ENCODE results near the gene CAPN1. TPM values are rescaled to one million over a fixed set of nuclear protein-coding genes. Genes with fewer than 3 reads are reported as not detected.

The CAPN1 gene
- total RNA-seq, 1 experiment from 2014 or later: 238 TPM

GRCh38 chr11:65205602-65205967, 23.9 kb downstream of the CAPN1 start:
- Histone ChIP-seq H3K36me3 (ENCODE audit: control insufficient read depth, insufficient read depth, low read length) (peaks cover 19% of the 10 kb centered on the region), H3K27me3 (replicated peaks; ENCODE audit: control insufficient read depth, insufficient read depth, low read length) (no peaks in the 10 kb centered on the region), H3K4me1 (peaks cover under 1% of the 10 kb centered on the region; the same call in 1 of the 2 replicates), H3K4me3 (ENCODE audit: low read depth, low read length) (no peak overlapping the region), H3K9me3 (no peaks in the 10 kb centered on the region)
- intact Hi-C loops (cut with micrococcal nuclease; ENCODE audit: unreplicated experiment): no loop called here
- H3K27ac Mint-ChIP-seq (ENCODE audit: unreplicated experiment): no peak overlapping the region
- no peaks in the 10 kb centered on the region for H3K4me1 Mint-ChIP-seq (ENCODE audit: low read depth, unreplicated experiment)
- BruUV-seq (replicated peaks): no TSS peak
- no peak overlapping the region for H3K4me3 Mint-ChIP-seq (ENCODE audit: unreplicated experiment)
- ChIA-PET CTCF (interaction anchor here (0.6 to 2.0 kb wide), 6 partner anchors 10 to 70 kb away, joined by 3 to 7 read pairs (median 3); no protein-coding TSS in a partner anchor), POLR2A (no interaction called here)
- H3K27me3 Mint-ChIP-seq (ENCODE audit: insufficient read depth, unreplicated experiment): no peaks in the 10 kb centered on the region
- peaks cover 91% of the 10 kb centered on the region for H3K36me3 Mint-ChIP-seq (ENCODE audit: insufficient read depth, unreplicated experiment)
- no peak for DNase-seq
- no peaks in the 10 kb centered on the region for H3K9me3 Mint-ChIP-seq (ENCODE audit: unreplicated experiment)
- TF ChIP-seq, protein P1, sequence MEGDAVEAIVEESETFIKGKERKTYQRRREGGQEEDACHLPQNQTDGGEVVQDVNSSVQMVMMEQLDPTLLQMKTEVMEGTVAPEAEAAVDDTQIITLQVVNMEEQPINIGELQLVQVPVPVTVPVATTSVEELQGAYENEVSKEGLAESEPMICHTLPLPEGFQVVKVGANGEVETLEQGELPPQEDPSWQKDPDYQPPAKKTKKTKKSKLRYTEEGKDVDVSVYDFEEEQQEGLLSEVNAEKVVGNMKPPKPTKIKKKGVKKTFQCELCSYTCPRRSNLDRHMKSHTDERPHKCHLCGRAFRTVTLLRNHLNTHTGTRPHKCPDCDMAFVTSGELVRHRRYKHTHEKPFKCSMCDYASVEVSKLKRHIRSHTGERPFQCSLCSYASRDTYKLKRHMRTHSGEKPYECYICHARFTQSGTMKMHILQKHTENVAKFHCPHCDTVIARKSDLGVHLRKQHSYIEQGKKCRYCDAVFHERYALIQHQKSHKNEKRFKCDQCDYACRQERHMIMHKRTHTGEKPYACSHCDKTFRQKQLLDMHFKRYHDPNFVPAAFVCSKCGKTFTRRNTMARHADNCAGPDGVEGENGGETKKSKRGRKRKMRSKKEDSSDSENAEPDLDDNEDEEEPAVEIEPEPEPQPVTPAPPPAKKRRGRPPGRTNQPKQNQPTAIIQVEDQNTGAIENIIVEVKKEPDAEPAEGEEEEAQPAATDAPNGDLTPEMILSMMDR (IDR thresholded peaks at IDR 0.05; ENCODE audit: insufficient read depth in 1 of 2, low read depth in 1 of 2, low read length in 1 of 2, severe bottlenecking in 1 of 2, unreplicated experiment in 1 of 2): no peak

- Mint-ChIP-seq H3K4me3 (ENCODE audit: unreplicated experiment) (no peak overlapping the region), H3K9me3 (ENCODE audit: unreplicated experiment) (no peaks in the 10 kb centered on the region), H3K27me3 (ENCODE audit: insufficient read depth, unreplicated experiment) (no peaks in the 10 kb centered on the region), H3K36me3 (ENCODE audit: insufficient read depth, unreplicated experiment) (peaks cover 89% of the 10 kb centered on the region), H3K4me1 (ENCODE audit: low read depth, unreplicated experiment) (no peaks in the 10 kb centered on the region), H3K27ac (ENCODE audit: unreplicated experiment) (no peak overlapping the region)
- Histone ChIP-seq H3K4me1 (no peaks in the 10 kb centered on the region), H3K27me3 (replicated peaks; ENCODE audit: control insufficient read depth, insufficient read depth, low read length) (no peaks in the 10 kb centered on the region), H3K36me3 (ENCODE audit: control insufficient read depth, insufficient read depth, low read length) (peaks cover 19% of the 10 kb centered on the region), H3K9me3 (no peaks in the 10 kb centered on the region), H3K4me3 (ENCODE audit: low read depth, low read length) (no peak overlapping the region)
- intact Hi-C loops (cut with micrococcal nuclease; ENCODE audit: unreplicated experiment): no loop called here
- POLR2A ChIA-PET: no interaction called here
- CTCF ChIA-PET: interaction anchor here (0.9 to 2.0 kb wide), 2 partner anchors 19 to 56 kb away, joined by 3 to 7 read pairs; partner anchors contain the start of gene POLA2
- no TSS peak for BruUV-seq (replicated peaks)
- TF ChIP-seq, protein P1 (IDR thresholded peaks at IDR 0.05; ENCODE audit: insufficient read depth in 1 of 2, low read depth in 1 of 2, low read length in 1 of 2, severe bottlenecking in 1 of 2, unreplicated experiment in 1 of 2): no peak
- no peak for DNase-seq
Measured at GRCh38 chr11:65206441-65206841, 24.7 kb downstream of the CAPN1 start.

- TF ChIP-seq, protein P1 (IDR thresholded peaks at IDR 0.05; ENCODE audit: insufficient read depth in 1 of 2, low read depth in 1 of 2, low read length in 1 of 2, severe bottlenecking in 1 of 2, unreplicated experiment in 1 of 2): no peak
- CTCF ChIA-PET: interaction anchor here (0.9 kb wide), 1 partner anchor 55 kb away, joined by 3 read pairs; the partner anchor contains the start of gene POLA2
- H3K4me1 ChIP-seq: no peaks in the 10 kb centered on the region
Measured at GRCh38 chr11:65206901-65207300, 25.2 kb downstream of the CAPN1 start.

More at GRCh38 chr11:65206901-65207300, 25.2 kb downstream of the CAPN1 start:
- no peak overlapping the region for H3K27ac Mint-ChIP-seq (ENCODE audit: unreplicated experiment)
- intact Hi-C loops (cut with micrococcal nuclease; ENCODE audit: unreplicated experiment): no loop called here
- H3K36me3 Mint-ChIP-seq (ENCODE audit: insufficient read depth, unreplicated experiment): peaks cover 86% of the 10 kb centered on the region
- H3K4me1 Mint-ChIP-seq (ENCODE audit: low read depth, unreplicated experiment): no peaks in the 10 kb centered on the region
- H3K27me3 ChIP-seq (replicated peaks; ENCODE audit: control insufficient read depth, insufficient read depth, low read length): no peaks in the 10 kb centered on the region
- no peak overlapping the region for H3K4me3 Mint-ChIP-seq (ENCODE audit: unreplicated experiment)
- H3K36me3 ChIP-seq (ENCODE audit: control insufficient read depth, insufficient read depth, low read length): peaks cover 19% of the 10 kb centered on the region
- H3K27me3 Mint-ChIP-seq (ENCODE audit: insufficient read depth, unreplicated experiment): no peaks in the 10 kb centered on the region
- H3K9me3 Mint-ChIP-seq (ENCODE audit: unreplicated experiment): no peaks in the 10 kb centered on the region
- H3K4me3 ChIP-seq (ENCODE audit: low read depth, low read length): no peak overlapping the region
- no peaks in the 10 kb centered on the region for H3K9me3 ChIP-seq
- no peak for DNase-seq
- BruUV-seq (replicated peaks): no TSS peak
- POLR2A ChIA-PET: no interaction called here
